Measurements from ENCODE around the gene DHX8.

The DHX8 gene

GRCh38 chr17:43467981-43468581 is 15.7 kb upstream of the DHX8 start:
- TF ChIP-seq GABPA (IDR thresholded peaks at IDR 0.05; ENCODE audit: low read depth) (no peak), POLR2AphosphoS5 (IDR thresholded peaks at IDR 0.05; ENCODE audit: low read depth) (no peak), REST (IDR thresholded peaks at IDR 0.05; ENCODE audit: insufficient replicate concordance, low read depth) (no peak), CTCF (IDR thresholded peaks at IDR 0.05; ENCODE audit: insufficient read depth, low read length) (no peak), SPI1 (IDR thresholded peaks at IDR 0.05; ENCODE audit: borderline replicate concordance, low read depth) (no peak)
- no peak overlapping the region for H3K27ac ChIP-seq (replicated peaks)
- H3K27me3 ChIP-seq (ENCODE audit: insufficient read depth, poor library complexity, severe bottlenecking) = no peaks in the 10 kb centered on the region
- DNase-seq (ENCODE audit: low read depth in 1 of 2, low spot score in 1 of 2) = no peak
- no peak overlapping the region for H3K4me3 ChIP-seq (replicated peaks; ENCODE audit: insufficient read depth, low read length)

- Histone ChIP-seq H3K4me3 (replicated peaks; ENCODE audit: insufficient read depth, low read length) (no peak overlapping the region), H3K27ac (replicated peaks) (no peak overlapping the region), H3K27me3 (ENCODE audit: insufficient read depth, poor library complexity, severe bottlenecking) (no peaks in the 10 kb centered on the region)
- TF ChIP-seq GABPA (IDR thresholded peaks at IDR 0.05; ENCODE audit: low read depth) = no peak
- no peak for TF ChIP-seq SPI1 (IDR thresholded peaks at IDR 0.05; ENCODE audit: borderline replicate concordance, low read depth)
- TF ChIP-seq POLR2AphosphoS5 (IDR thresholded peaks at IDR 0.05; ENCODE audit: low read depth) = no peak
- TF ChIP-seq CTCF (IDR thresholded peaks at IDR 0.05; ENCODE audit: insufficient read depth, low read length) = no peak
- TF ChIP-seq REST (IDR thresholded peaks at IDR 0.05; ENCODE audit: insufficient replicate concordance, low read depth) = no peak
- no peak for DNase-seq (ENCODE audit: low read depth in 1 of 2, low spot score in 1 of 2)
Observed at GRCh38 chr17:43468691-43469139, 15.1 kb upstream of the DHX8 start.

- no peaks in the 10 kb centered on the region for H3K27me3 ChIP-seq (ENCODE audit: insufficient read depth, poor library complexity, severe bottlenecking)
- H3K4me3 ChIP-seq (replicated peaks; ENCODE audit: insufficient read depth, low read length) = no peak overlapping the region
- DNase-seq (ENCODE audit: low read depth in 1 of 2, low spot score in 1 of 2) = no peak
- no peak overlapping the region for H3K27ac ChIP-seq (replicated peaks)
- TF ChIP-seq REST (IDR thresholded peaks at IDR 0.05; ENCODE audit: insufficient replicate concordance, low read depth) (no peak), CTCF (IDR thresholded peaks at IDR 0.05; ENCODE audit: insufficient read depth, low read length) (no peak), POLR2AphosphoS5 (IDR thresholded peaks at IDR 0.05; ENCODE audit: low read depth) (no peak), SPI1 (IDR thresholded peaks at IDR 0.05; ENCODE audit: borderline replicate concordance, low read depth) (no peak), GABPA (IDR thresholded peaks at IDR 0.05; ENCODE audit: low read depth) (no peak)
Observed at GRCh38 chr17:43469145-43469544, 14.6 kb upstream of the DHX8 start.
